ENCODE results near the gene MYT1.

Gene MYT1

DNA sequence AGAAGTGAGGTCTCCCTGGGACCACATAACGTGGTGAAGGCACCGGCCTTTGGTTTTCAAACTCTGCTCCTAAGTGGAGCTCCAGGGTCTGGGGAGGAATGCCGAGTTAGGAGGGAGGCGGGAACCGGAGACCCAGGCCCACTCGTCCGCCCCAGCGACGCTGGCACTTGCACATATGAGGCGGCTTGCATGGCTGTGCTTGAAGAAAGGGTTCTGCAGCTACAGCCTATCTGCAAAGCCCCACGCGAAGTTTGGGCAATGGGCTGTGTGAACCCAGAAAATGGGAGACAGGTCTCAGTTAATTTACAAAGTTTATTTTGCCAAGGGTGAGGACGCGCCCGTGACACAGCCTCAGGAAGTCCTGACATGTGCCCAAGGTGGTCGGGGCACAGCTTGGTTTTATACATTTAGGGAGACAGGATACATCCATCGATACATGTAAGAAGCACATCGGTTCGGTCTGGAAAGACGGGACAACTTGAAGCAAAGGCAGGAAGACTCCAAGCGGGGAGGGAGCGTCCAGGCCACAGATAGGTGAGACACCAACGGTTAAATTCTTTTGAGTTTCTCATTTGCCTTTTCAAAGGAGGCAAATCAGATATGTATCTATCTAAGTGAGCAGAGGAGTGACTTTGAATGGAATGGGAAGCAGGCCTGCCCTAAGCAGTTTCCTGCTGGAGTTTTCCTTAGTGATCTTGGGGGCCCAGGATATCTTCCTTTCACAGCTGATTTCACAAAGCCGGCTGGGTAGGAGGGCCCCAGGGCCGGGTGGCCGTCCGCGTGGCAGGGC lies 90.5 kb downstream of the MYT1 start:
- H3K4me3 ChIP-seq, result peak overlapping the region; percentile 69 to 82 (median 74)
- H4K20me1 ChIP-seq, result peaks cover 0 to 7% (median 0%) of the 10 kb centered on the region in 11 experiments; a peak in 4 of 22 replicates
- H3K9me3 ChIP-seq (replicated peaks in 1 of 11), result no peaks in the 10 kb centered on the region
- H3K27me3 ChIP-seq, result no peaks in the 10 kb centered on the region
- peak overlapping the region; percentile 83 to 92 (median 89) for H3K9ac ChIP-seq
- H3K27ac ChIP-seq, result peak overlapping the region; percentile 81 to 95 (median 88)
- no peak for TF ChIP-seq Cebpa-rat (IDR thresholded peaks at IDR 0.05)
- peak overlapping the region; percentile 81 to 98 (median 92) for H3K4me2 ChIP-seq
- H3K36me3 ChIP-seq, result peaks cover 0 to under 1% (median 0%) of the 10 kb centered on the region in 11 experiments; a peak in 1 of 22 replicates
- H3K4me1 ChIP-seq, result peaks cover 22 to 36% (median 29%) of the 10 kb centered on the region in 10 experiments

DNA sequence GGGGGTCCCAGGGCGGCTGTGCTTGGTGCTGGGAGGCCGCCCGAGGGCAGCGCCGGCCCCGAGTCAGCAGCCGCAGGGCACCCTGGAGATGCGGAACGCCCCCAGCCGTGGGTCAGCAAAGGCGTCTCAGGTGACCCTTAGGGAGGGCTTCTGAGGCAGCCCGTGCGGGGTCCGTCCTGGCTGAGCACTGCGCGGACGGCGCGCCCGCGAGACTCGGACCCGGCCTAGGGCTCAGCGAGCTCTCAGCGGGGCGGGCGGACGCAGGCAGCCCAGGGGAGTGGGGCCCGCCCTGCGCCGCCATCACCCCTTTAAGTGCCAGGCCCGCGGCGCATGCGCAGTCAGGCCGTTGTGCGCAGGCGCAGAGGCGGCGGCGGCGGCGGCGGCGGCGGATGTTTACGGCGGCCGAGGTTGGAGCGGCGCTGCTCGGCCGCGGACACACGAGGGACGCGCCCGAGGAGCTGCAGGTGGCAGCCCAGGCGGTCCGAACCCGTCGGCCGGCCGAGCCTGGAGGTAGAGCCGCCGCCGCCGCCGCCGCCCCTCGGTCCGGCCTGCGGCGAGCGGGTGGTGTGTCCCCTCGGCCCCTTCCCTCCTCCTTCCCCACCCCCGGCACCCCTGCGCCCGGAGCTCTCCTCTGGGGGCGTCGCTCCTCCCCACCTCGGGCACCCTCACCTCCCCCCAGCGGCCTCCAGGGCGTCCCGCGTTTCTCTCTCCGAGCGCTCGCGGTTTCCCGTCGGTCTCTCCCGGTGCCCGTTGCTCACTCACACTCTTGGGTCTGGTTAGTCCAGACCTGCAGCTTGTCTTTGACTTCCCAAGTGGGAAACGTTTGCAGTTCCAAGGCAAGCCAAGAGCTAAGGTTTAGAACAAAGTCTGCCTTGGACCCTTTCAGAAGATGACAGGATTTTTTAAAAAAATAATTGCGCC lies 91.4 kb downstream of the MYT1 start, which contains the start of gene PCMTD2:
TSS of gene PCMTD2 (plus strand) at position 388 of the 921 bp plus-strand sequence. CDS start 4,218 bp downstream, outside the sequence.
- Histone ChIP-seq H3K4me3 (peak within 1 kb of the TSS; percentile 69 to 82 (median 74)), H3K4me2 (peak within 1 kb of the TSS; percentile 86 to 98 (median 92)), H4K20me1 (peaks cover 0 to 12% (median 1%) of the 10 kb centered on the region in 11 experiments; a peak in 9 of 22 replicates), H3K9ac (peak within 1 kb of the TSS; percentile 83 to 92 (median 89)), H3K4me1 (peaks cover 28 to 37% (median 35%) of the 10 kb centered on the region in 10 experiments), H3K27ac (peak within 1 kb of the TSS; percentile 81 to 95 (median 88)), H3K36me3 (peaks cover 0 to 9% (median 7%) of the 10 kb centered on the region in 11 experiments; a peak in 6 of 22 replicates), H3K27me3 (no peaks in the 10 kb centered on the region), H3K9me3 (replicated peaks in 1 of 11) (no peaks in the 10 kb centered on the region)
- no peak for TF ChIP-seq Cebpa-rat (IDR thresholded peaks at IDR 0.05)

- TF ChIP-seq Cebpa-rat (IDR thresholded peaks at IDR 0.05), result no peak
- H3K27ac ChIP-seq, result peak overlapping the region; percentile 81 to 95 (median 88); a peak in 21 of 22 replicates
Measured at GRCh38 chr20:64256282-64256935, 92.2 kb downstream of the MYT1 start.

GRCh38 chr20:64257107-64257757 lies 93.0 kb downstream of the MYT1 start:
- TF ChIP-seq Cebpa-rat (IDR thresholded peaks at IDR 0.05), result no peak
- peak overlapping the region; percentile 83 to 92 (median 89); a peak in 17 of 22 replicates for H3K9ac ChIP-seq
- no peaks in the 10 kb centered on the region for H3K27me3 ChIP-seq

More at GRCh38 chr20:64256282-64256935, 92.2 kb downstream of the MYT1 start:
- Histone ChIP-seq H3K27me3 (no peaks in the 10 kb centered on the region), H3K4me1 (peaks cover 36 to 45% (median 43%) of the 10 kb centered on the region in 10 experiments), H3K9me3 (replicated peaks in 1 of 11) (no peaks in the 10 kb centered on the region), H4K20me1 (peaks cover 0 to 19% (median 4%) of the 10 kb centered on the region in 11 experiments; a peak in 10 of 22 replicates), H3K4me2 (peak overlapping the region; percentile 86 to 98 (median 92)), H3K36me3 (peaks cover 0 to 17% (median 8%) of the 10 kb centered on the region in 11 experiments; a peak in 6 of 22 replicates), H3K9ac (peak overlapping the region; percentile 83 to 92 (median 89)), H3K4me3 (peak overlapping the region; percentile 69 to 82 (median 74))

DNA sequence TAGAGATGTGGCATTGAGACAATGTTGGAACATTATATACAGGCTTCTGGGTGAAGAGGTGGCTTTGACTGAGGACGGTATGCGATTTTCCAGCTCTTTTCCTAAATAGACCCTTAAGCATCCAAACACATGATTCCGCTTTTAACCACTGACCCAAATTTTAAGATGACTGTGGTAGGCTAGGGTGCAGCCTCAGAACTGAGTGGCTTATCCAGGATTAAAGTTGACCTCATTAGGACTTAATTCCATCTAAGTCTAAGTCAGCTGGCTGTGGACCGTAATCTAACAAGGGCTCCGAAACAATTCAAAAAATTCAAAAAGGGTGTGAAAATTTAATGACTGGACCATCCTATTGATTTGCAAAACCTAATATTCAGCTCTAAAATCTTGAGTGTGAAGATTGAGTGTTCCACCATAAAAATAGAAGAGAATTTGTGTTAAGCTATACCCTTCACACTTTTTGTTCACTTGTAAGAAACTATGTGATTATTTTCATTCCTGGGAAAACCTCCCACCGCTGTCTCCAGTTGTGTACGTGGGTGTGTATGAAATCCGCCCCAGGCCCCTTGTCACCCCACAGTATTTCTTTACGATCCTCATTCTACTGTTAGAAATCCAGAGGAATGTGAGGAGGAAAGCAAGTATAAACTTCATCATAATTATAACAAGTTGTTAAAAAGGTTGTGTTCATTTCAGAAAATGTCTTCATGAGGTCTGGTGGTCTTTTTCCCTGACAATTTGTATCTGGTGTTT lies 94.0 kb downstream of the MYT1 start:
- H3K36me3 ChIP-seq, result peaks cover 14 to 35% (median 16%) of the 10 kb centered on the region in 11 experiments; a peak in 17 of 22 replicates
- TF ChIP-seq Cebpa-rat (IDR thresholded peaks at IDR 0.05), result no peak
- H3K9me3 ChIP-seq (replicated peaks in 1 of 11), result no peaks in the 10 kb centered on the region
- peak overlapping the region in 5 of 11 experiments; percentile 86 to 98 (median 92); a peak in 7 of 22 replicates for H3K4me2 ChIP-seq
- peaks cover 33 to 55% (median 40%) of the 10 kb centered on the region in 10 experiments for H3K4me1 ChIP-seq
- H4K20me1 ChIP-seq, result peaks cover 7 to 37% (median 18%) of the 10 kb centered on the region in 11 experiments; a peak in 12 of 22 replicates
- H3K4me3 ChIP-seq, result no peak overlapping the region
- 0 out of 22 replicates have a peak overlapping the region, but pooled peaks of 1 of the 11 experiments have one; percentile 20 for H3K9ac ChIP-seq
- no peak overlapping the region for H3K27ac ChIP-seq
- no peaks in the 10 kb centered on the region for H3K27me3 ChIP-seq

More at GRCh38 chr20:64257107-64257757, 93.0 kb downstream of the MYT1 start:
- H4K20me1 ChIP-seq, result peaks cover 0 to 27% (median 8%) of the 10 kb centered on the region in 11 experiments; a peak in 10 of 22 replicates
- H3K9me3 ChIP-seq (replicated peaks in 1 of 11), result no peaks in the 10 kb centered on the region
- H3K4me1 ChIP-seq, result peaks cover 37 to 51% (median 44%) of the 10 kb centered on the region in 10 experiments
- peaks cover 4 to 25% (median 10%) of the 10 kb centered on the region in 11 experiments; a peak in 11 of 22 replicates for H3K36me3 ChIP-seq
- H3K4me2 ChIP-seq, result peak overlapping the region; percentile 86 to 98 (median 92)
- H3K27ac ChIP-seq, result no peak overlapping the region
- peak overlapping the region in 6 of 10 experiments; percentile 69 to 79 (median 72); a peak in 8 of 20 replicates for H3K4me3 ChIP-seq

GRCh38 chr20:64260239-64260638 lies 96.0 kb downstream of the MYT1 start:
- H4K20me1 ChIP-seq, result peaks cover 7 to 46% (median 33%) of the 10 kb centered on the region in 11 experiments; a peak in 12 of 22 replicates
- H3K9me3 ChIP-seq (replicated peaks in 1 of 11), result no peaks in the 10 kb centered on the region
- no peak overlapping the region; a peak in 1 of 22 replicates for H3K9ac ChIP-seq
- H3K36me3 ChIP-seq, result peaks cover 20 to 50% (median 28%) of the 10 kb centered on the region in 11 experiments; a peak in 21 of 22 replicates
- peak overlapping the region in 5 of 11 experiments; percentile 44 to 59 (median 52); a peak in 7 of 22 replicates for H3K4me2 ChIP-seq
- H3K27me3 ChIP-seq, result no peaks in the 10 kb centered on the region
- H3K27ac ChIP-seq, result no peak overlapping the region; a peak in 1 of 22 replicates
- H3K4me3 ChIP-seq, result no peak overlapping the region
- TF ChIP-seq Cebpa-rat (IDR thresholded peaks at IDR 0.05), result no peak
- peaks cover 27 to 50% (median 34%) of the 10 kb centered on the region in 10 experiments for H3K4me1 ChIP-seq

- H3K27ac ChIP-seq, result peak overlapping the region in 2 of 11 experiments; percentile 12 to 26; a peak in 3 of 22 replicates
- no peaks in the 10 kb centered on the region for H3K27me3 ChIP-seq
- peak overlapping the region; percentile 14 to 59 (median 44); a peak in 18 of 22 replicates for H3K4me2 ChIP-seq
- TF ChIP-seq Cebpa-rat (IDR thresholded peaks at IDR 0.05), result no peak
- H3K9ac ChIP-seq, result peak overlapping the region in 5 of 11 experiments; percentile 3 to 39 (median 25); a peak in 6 of 22 replicates
- peaks cover 26 to 58% (median 36%) of the 10 kb centered on the region in 11 experiments; a peak in 21 of 22 replicates for H3K36me3 ChIP-seq
- no peak overlapping the region for H3K4me3 ChIP-seq
- peaks cover 7 to 51% (median 35%) of the 10 kb centered on the region in 11 experiments; a peak in 12 of 22 replicates for H4K20me1 ChIP-seq
- H3K4me1 ChIP-seq, result peaks cover 27 to 48% (median 33%) of the 10 kb centered on the region in 10 experiments
- H3K9me3 ChIP-seq (replicated peaks in 1 of 11), result no peaks in the 10 kb centered on the region
Measured at GRCh38 chr20:64261138-64261537, 96.9 kb downstream of the MYT1 start.

Data from BLaER1 treated with 17β-estradiol and CSF1 and Interleukin-3, amounts not matched to agents 10 nM and 100 nM (cell line).